Transverse colon (tissue), 4 donors: ENCODE measurements around the gene ECI1. TPM values are rescaled to one million over a fixed set of nuclear protein-coding genes. Genes with fewer than 3 reads are reported as not detected.

Source experiments
- DNase-seq: peaks from one replicate; pipeline ENCODE4 v3.0.0-alpha.2; 2019
- H3K27ac ChIP-seq, 4 donors: fragments of 200-600 bp; sonication (generic); 2 replicates each; pipeline ENCODE4 v1.5.1; 2016 to 2018; ENCODE audit warnings: inconsistent platforms in 4 of 4
- H3K27me3 ChIP-seq: fragments of 200-600 bp; sonication (generic); 2 replicates; pipeline ENCODE4 v1.5.1; 2017; ENCODE audit warnings: inconsistent platforms
- H3K36me3 ChIP-seq, 4 donors: fragments of 200-600 bp; sonication (generic); 2 replicates each; pipeline ENCODE4 v1.5.1; 2017 to 2019; ENCODE audit warnings: inconsistent platforms in 4 of 4
- H3K4me1 ChIP-seq, 4 donors: fragments of 200-600 bp; sonication (generic); 2 replicates each; pipeline ENCODE4 v1.5.1; 2017 to 2020; ENCODE audit warnings: inconsistent platforms in 4 of 4
- H3K4me3 ChIP-seq, 4 donors: fragments of 200-600 bp; sonication (generic); 1 replicate in 1 of 4; 2 replicates in 3 of 4; pipeline versions ENCODE4 v1.5.1 to v1.6.1; 2017 to 2019; ENCODE audit warnings: inconsistent platforms in 4 of 4
- H3K9me3 ChIP-seq, 2 donors: fragments of 200-600 bp; sonication (generic); 2 replicates each; pipeline ENCODE4 v1.5.1; 2017 to 2019; ENCODE audit warnings: inconsistent platforms in 2 of 2
- CTCF ChIP-seq, 5 experiments: fragments of 200-600 bp in 3 of 5; fragments of 450-650 bp in 2 of 5; sonication (generic) in 3 of 5; IDR thresholded peaks; 1 replicate in 2 of 5; 2 replicates in 3 of 5; pipeline ENCODE4 v1.5.1; 2016 to 2017; ENCODE audit warnings: antibody characterized with exemption in 5 of 5, inconsistent platforms in 3 of 5, mild to moderate bottlenecking in 2 of 5, moderate library complexity in 1 of 5
- EP300 ChIP-seq: sonication (generic); formaldehyde crosslinking; IDR thresholded peaks from one replicate; pipeline ENCODE4 v1.6.1; 2017; ENCODE audit warnings: antibody characterized with exemption, low read depth
- POLR2A ChIP-seq: fragments of 450-650 bp; IDR thresholded peaks from one replicate; pipeline ENCODE4 v1.6.1; 2016; ENCODE audit warnings: antibody characterized with exemption, mild to moderate bottlenecking, moderate library complexity
- POLR2AphosphoS5 ChIP-seq, 3 donors: sonication (generic); formaldehyde crosslinking; IDR thresholded peaks; one replicate each; pipeline ENCODE4 v1.6.1; 2016; ENCODE audit warnings: antibody characterized with exemption in 3 of 3
- WGBS, 2 donors: methylation state at CpG; one replicate each; pipeline ENCODE4 v1.1.5; 2018; ENCODE audit warnings: low coverage in 1 of 2; 5-methylcytosine and 5-hydroxymethylcytosine counted together
- in situ Hi-C, 4 donors: fragments of 200-750 bp; cut with MboI; loops; one replicate each; pipeline versions ENCODE4 v1.15.0 to v1.15.1; 2017; ENCODE audit warnings: low sequenced_read_pairs in 3 of 4, low pct_ligation_motif_present in 1 of 4, low pct_unique_long_range_greater_than_20kb in 1 of 4
- intact Hi-C: fragments of 100-400 bp; cut with DNase I; formaldehyde crosslinking; loops from one replicate; pipeline ENCODE4 v1.15.1; 2023; ENCODE audit warnings: low total_unique reads
- total RNA-seq, 4 donors: library from RNA; depleted of rRNA; stranded (reverse); fragments of >200 nt; gene quantifications; one replicate each; pipeline ENCODE4 v1.1.0, GENCODE V29; 2016

ECI1 gene
- total RNA-seq, 4 donors from 2014 or later: 24.5 to 218 (median 100) TPM

- peaks cover 36% of the 10 kb centered on the region for H3K27me3 ChIP-seq
- H3K9me3 ChIP-seq: no peaks in the 10 kb centered on the region
- WGBS, 2 donors: 59% methylated on average over 9 of the region's 15 CpGs; no CpG with 5 or more reads in 1 of the 2 donors
- intact Hi-C loops (loop anchor here (10.0 kb wide), 1 partner anchor 234 kb away; the partner anchor contains the start of gene ZNF598), in situ Hi-C loops (no loop called here)
- peaks cover 0 to 23% (median 11%) of the 10 kb centered on the region in 4 donors for H3K36me3 ChIP-seq
- TF ChIP-seq POLR2A (no peak), CTCF (IDR thresholded peaks at IDR 0.05) (no peak), POLR2AphosphoS5 (IDR thresholded peaks at IDR 0.05) (no peak), EP300 (no peak)
- H3K4me3 ChIP-seq: no peak overlapping the region
- peaks cover 13 to 38% (median 23%) of the 10 kb centered on the region in 4 donors for H3K4me1 ChIP-seq
- no peak overlapping the region for H3K27ac ChIP-seq
- DNase-seq: no peak
These were observed 12.3 kb downstream of the ECI1 start for GRCh38 chr16:2238838-2239675.

- DNase-seq: no peak
These were observed 13.1 kb downstream of the ECI1 start for GRCh38 chr16:2238150-2238837.

GRCh38 chr16:2237493-2238149, 13.8 kb downstream of the ECI1 start:
- no peak for DNase-seq
- WGBS, 2 donors: no CpG with 5 or more reads among the region's 65 CpGs
- Histone ChIP-seq H3K4me3 (no peak overlapping the region), H3K27ac (no peak overlapping the region), H3K4me1 (peaks cover 13 to 38% (median 23%) of the 10 kb centered on the region in 4 donors), H3K36me3 (peaks cover 0 to 30% (median 8%) of the 10 kb centered on the region in 4 donors), H3K9me3 (no peaks in the 10 kb centered on the region), H3K27me3 (peaks cover 36% of the 10 kb centered on the region)
- TF ChIP-seq POLR2AphosphoS5 (IDR thresholded peaks at IDR 0.05) (peak in 1 of 3 donors; percentile 40), POLR2A (no peak)
- in situ Hi-C loops (no loop called here), intact Hi-C loops (loop anchor here (10.0 kb wide), 1 partner anchor 233 kb away; the partner anchor contains the start of gene ZNF598)

More at GRCh38 chr16:2238150-2238837, 13.1 kb downstream of the ECI1 start:
- H3K4me3 ChIP-seq: no peak overlapping the region
- peaks cover 0 to 29% (median 8%) of the 10 kb centered on the region in 4 donors for H3K36me3 ChIP-seq
- in situ Hi-C loops: no loop called here
- peaks cover 13 to 38% (median 23%) of the 10 kb centered on the region in 4 donors for H3K4me1 ChIP-seq
- TF ChIP-seq EP300 (no peak), CTCF (IDR thresholded peaks at IDR 0.05) (no peak), POLR2A (no peak), POLR2AphosphoS5 (IDR thresholded peaks at IDR 0.05) (peak in 1 of 3 donors; percentile 28)
- intact Hi-C loops: loop anchor here (10.0 kb wide), 1 partner anchor 233 kb away; the partner anchor contains the start of gene ZNF598
- peaks cover 36% of the 10 kb centered on the region for H3K27me3 ChIP-seq
- no peaks in the 10 kb centered on the region for H3K9me3 ChIP-seq
- no peak overlapping the region for H3K27ac ChIP-seq
- WGBS, 2 donors: 56% methylated on average over 16 of the region's 18 CpGs; no CpG with 5 or more reads in 1 of the 2 donors

- no peak for DNase-seq
- in situ Hi-C loops: no loop called here
- WGBS, 2 donors: 60% methylated on average over 1 of the region's 40 CpGs; no CpG with 5 or more reads in 1 of the 2 donors
- Histone ChIP-seq H3K27me3 (peaks cover 36% of the 10 kb centered on the region), H3K4me3 (peak overlapping the region in 2 of 4 donors; percentile 4 to 12), H3K36me3 (peaks cover 0 to 33% (median 9%) of the 10 kb centered on the region in 4 donors), H3K4me1 (peaks cover 13 to 38% (median 23%) of the 10 kb centered on the region in 4 donors), H3K9me3 (no peaks in the 10 kb centered on the region), H3K27ac (no peak overlapping the region)
- TF ChIP-seq POLR2A: no peak
- TF ChIP-seq POLR2AphosphoS5 (IDR thresholded peaks at IDR 0.05): no peak
- no peak for TF ChIP-seq EP300
- no peak for TF ChIP-seq CTCF (IDR thresholded peaks at IDR 0.05)
- intact Hi-C loops: loop anchor here (10.0 kb wide), 1 partner anchor 232 kb away; the partner anchor contains the start of gene ZNF598
These were observed 14.3 kb downstream of the ECI1 start for GRCh38 chr16:2237102-2237482.
